ENCODE results near the gene FOXF1.

FOXF1 gene

GRCh38 chr16:86510465-86511261, at the start of gene FOXF1:
Gene FOXF1 (plus strand): TSS chr16:86510527. CDS start chr16:86510570, 43 bp downstream.
- no peak for DNase-seq

DNA sequence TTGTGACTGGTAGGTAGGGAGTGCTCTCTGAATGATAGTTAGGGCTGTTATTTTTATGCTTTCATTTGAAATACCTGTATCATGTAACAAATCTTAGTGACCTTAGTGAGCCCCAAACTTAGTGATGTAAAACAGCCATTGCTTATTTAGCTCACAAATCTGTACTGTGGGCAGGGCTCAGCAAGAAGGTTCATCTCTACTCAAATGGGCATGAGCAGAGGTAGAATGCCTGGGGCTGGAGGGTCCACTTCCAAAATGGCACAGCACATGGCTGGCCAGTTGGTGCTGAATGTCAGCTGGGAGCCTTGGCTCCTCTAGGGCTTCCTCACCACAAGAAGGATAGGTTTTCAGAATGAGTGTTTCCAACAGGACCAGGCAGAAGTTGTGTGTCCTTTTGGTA, 49.3 kb upstream of the FOXF1 start:
- no peak for DNase-seq

- DNase-seq, result no peak
Observed at GRCh38 chr16:86462334-86463084, 47.8 kb upstream of the FOXF1 start.

DNA sequence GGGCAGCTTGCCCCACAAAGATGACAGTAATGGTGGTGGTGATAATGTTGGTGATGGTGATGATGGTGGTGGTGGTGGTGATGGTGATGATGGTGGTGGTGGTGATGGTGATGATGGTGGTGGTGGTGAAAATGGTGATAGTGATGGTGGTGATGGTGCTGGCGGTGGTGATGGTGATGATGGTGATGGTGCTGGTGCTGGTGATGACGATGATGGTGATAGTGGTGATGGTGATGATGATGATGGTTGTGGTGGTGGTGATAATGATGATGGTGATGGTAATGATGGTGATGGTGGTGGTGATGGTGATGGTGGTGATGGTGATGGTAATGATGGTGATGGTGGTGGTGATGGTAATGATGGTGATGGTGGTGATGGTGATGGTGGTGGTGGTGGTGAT, 46.3 kb upstream of the FOXF1 start:
- DNase-seq, result no peak

DNA sequence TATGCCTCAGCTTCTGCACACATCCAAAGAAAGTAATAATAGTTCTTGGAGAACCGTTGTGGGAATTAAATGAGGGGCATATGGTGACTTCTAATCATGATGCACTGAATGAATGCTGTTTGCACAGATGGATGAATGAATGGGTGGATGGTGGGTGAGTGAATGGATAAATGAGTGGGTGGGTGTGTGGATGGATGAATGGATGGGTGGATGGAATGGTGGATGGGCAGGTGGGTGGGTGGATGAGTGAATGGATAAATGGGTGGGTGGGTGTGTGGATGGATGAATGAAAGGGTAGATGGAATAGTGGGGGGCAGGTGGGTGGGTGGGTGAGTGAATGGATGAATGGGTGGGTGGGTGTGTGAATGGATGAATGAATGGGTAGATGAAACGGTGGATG, 44.9 kb upstream of the FOXF1 start:
- no peak for DNase-seq

DNA sequence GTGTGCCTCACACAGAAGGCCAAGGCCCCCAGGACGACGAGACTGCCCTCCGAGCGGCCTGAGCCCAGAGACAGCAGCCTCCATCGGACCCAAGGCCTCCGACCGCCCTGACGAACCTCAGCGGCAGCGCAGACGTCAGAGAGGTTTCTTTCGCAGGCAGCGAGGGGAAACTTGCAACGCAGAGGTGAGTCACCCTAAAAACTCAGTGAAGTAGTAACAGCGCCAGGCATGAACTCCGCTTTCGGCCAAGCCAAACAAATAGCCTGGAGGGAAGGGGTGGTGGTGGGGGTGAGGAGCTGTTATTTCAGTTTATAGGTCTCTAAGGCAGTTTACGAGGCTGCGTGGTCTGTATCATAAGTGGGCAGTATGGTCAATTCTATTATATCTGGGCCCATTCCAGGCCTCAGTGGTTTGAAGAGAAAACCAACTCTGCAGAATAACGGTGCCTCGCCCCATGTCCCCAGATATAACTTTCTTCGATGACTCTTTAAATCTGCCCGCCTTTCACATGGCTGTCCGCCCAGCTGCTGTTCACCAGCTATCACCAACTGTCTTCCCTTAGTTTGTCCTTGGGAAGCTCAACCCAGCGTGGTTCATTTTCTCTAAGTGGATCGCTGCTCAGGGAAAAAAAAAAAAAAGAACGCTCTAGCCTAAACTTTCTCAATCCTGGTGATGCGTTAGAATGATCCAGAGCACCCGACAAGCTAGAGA, 43.5 kb upstream of the FOXF1 start:
- DNase-seq, result no peak

GRCh38 chr16:86467490-86467889, 42.8 kb upstream of the FOXF1 start:
- DNase-seq, result no peak

- DNase-seq, result no peak
Observed at GRCh38 chr16:86470964-86471363, 39.4 kb upstream of the FOXF1 start.

DNA sequence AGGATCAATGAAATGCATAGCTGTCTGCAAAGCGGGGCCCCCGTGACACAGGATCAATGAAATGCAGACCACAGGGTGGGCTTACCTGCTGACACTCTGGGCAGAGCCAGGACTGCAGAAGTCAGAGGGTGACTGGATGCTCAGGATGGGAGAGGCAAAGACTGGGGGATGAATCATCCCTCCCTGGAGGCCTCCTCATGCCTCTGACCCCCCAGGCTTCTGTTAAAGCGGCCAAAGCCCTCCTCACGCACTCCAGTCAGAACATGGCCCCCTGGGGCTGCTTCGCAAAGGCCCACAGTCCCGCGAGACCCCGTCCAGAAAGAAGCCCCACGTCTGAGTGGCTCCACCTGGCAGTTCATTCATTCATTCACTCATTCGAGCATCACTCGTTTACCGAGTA, 38.4 kb upstream of the FOXF1 start:
- no peak for DNase-seq

- DNase-seq, result no peak
Observed at GRCh38 chr16:86472366-86472765, 38.0 kb upstream of the FOXF1 start.

DNA sequence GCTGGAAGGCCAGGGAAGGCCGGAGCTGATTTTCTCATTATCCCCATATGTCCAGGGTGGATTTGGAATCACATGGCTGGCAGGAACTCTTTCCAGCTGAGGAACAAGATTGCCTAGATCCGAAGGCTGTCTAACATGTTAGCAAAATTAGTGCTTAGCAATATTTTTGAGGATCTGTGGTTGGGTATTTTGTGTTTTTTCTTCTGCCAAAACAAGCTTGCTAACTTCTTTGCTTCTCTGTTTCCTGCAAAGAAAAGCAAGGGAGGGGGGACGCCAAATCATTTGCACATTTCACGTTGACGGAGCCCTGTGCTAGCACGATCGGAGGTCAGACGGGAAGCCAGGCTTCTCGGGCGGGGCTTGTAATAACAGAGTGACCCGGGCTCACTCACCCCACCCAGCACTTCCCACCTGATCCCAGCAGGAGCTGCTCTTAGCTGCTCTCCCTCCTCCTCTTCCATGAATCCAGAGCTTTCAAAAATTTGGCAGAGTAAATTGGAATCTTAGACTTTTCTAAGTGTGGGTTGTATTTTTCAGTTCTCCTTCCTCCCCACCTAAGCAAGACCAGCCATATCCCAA, 33.3 kb upstream of the FOXF1 start:
- no peak for DNase-seq

DNA sequence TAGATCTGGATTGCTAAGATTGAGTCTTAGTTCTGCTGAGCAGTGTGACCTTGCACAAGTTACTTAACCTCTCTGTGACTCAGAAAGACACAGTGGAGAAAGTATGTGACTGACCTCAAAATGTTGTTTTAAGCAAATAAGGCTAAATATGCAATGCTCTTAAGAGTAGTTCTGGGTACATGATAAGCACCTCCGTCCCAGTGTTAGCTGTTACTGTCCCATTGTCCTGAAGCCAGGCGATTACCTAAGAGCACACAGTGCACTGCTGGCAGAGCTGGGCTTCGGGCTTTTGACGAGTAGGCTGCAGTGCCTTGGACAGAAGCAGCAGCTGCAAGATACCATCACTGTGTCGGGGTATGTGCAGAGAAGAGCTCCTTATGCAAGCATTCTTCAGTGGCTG, 32.7 kb upstream of the FOXF1 start:
- DNase-seq, result no peak

GRCh38 chr16:86478779-86479178, 31.5 kb upstream of the FOXF1 start:
- DNase-seq, result no peak

GRCh38 chr16:86479419-86479818, 30.9 kb upstream of the FOXF1 start:
- no peak for DNase-seq

- DNase-seq, result no peak
Observed at GRCh38 chr16:86480444-86480843, 29.9 kb upstream of the FOXF1 start.

DNA sequence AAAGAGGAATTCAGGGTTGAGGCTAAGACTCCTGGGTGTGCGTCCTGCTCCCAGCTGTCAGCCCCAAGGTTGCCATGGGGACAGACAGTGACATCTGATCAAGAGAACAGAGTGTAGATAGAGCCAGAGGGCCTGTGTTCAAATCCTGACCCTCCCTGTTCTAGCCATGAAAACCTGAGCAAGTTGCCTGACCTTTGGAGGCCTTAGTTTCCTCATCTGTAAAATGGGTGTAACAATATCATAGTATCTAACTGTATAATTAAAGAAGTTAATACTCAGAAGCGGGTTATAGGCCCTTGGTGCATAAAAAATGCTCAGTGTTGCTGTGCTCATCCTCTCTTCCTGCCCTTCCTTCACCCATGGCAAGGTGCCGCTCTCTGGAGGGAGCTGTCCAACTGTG, 28.7 kb upstream of the FOXF1 start:
- DNase-seq, result no peak

DNA sequence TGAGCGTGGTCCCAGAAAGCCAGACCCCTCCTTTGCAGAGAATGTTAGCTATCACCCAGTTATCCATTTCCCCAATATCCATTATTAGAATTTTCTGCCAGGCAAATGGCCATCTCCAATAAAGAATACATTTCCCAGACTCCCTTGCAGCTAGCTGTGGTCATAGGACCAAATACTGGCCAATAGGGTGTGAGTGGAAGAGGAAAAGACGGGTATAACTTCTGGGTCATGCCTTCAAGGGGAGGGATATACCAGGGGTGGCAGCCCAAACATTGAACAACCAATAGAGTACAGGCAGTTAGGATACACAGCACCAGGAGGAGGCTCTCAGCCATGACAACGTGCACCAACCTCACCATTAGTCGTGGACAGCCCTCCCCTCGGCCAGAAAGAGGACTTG, 26.1 kb upstream of the FOXF1 start:
- DNase-seq, result no peak

- no peak for DNase-seq
Observed at GRCh38 chr16:86485746-86486145, 24.6 kb upstream of the FOXF1 start.

- no peak for DNase-seq
Observed at GRCh38 chr16:86490859-86491639, 19.3 kb upstream of the FOXF1 start.

GRCh38 chr16:86491640-86492023, 18.7 kb upstream of the FOXF1 start:
- DNase-seq, result no peak

DNA sequence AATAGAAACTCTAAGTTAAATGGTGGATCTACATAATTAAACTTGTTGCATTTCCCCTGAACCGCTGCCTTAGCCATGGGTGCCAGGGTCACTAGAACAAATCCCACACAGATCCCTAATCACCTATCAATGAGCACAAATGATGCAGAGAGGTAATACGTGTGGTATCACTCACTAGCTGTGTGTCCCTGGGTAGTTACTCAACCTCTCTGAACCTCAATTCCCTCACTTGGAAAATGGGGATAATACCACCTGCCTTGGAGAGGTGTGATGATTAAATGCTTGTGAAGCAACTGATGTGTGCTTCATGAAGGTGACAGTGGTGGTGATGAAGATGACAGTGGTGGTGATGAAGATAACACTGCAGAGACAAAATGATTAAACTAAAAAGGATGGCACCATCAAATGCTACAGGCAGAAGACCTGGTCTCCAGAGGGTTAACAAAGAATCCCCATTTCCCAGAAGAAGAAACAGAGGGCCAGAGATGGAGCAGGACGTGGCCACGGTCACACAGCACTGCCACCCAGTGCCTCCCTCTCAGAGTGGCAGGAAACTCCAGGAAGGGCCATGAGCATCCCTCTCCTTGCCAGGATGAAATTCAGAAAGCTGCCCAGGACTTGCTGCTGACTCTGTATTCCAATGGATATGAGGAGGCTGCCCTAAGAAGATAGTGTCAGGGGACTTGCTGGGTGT, 17.9 kb upstream of the FOXF1 start:
- no peak for DNase-seq

All from bone marrow (tissue), 2 donors.